ENCODE measurements around the gene PDE4B.
"Not testable (repeated sequence)": the region's sequence is repeated elsewhere in the genome, so short reads cannot be mapped to it uniquely, and the experiment has no call there.

Gene PDE4B

GRCh38 chr1:66046415-66046814 lies 253.7 kb downstream of the PDE4B start:
- no peak for TF ChIP-seq CTCF (IDR thresholded peaks at IDR 0.05; ENCODE audit: extremely low read depth, missing control alignments)
- DNase-seq (ENCODE audit: low spot score) = no peak

- no peak for TF ChIP-seq CTCF (IDR thresholded peaks at IDR 0.05; ENCODE audit: extremely low read depth, missing control alignments)
- no peak for DNase-seq (ENCODE audit: low spot score)
Observed at GRCh38 chr1:66048011-66048410, 255.3 kb downstream of the PDE4B start.

- TF ChIP-seq CTCF (IDR thresholded peaks at IDR 0.05; ENCODE audit: extremely low read depth, missing control alignments) = no peak
- no peak for DNase-seq (ENCODE audit: low spot score)
Observed at GRCh38 chr1:66050123-66050522, 257.4 kb downstream of the PDE4B start.

- no peak for DNase-seq (ENCODE audit: low spot score)
- TF ChIP-seq CTCF (IDR thresholded peaks at IDR 0.05; ENCODE audit: extremely low read depth, missing control alignments) = no peak
Observed at GRCh38 chr1:66050633-66051032, 257.9 kb downstream of the PDE4B start.

GRCh38 chr1:66055092-66055491 lies 262.4 kb downstream of the PDE4B start:
- no peak for TF ChIP-seq CTCF (IDR thresholded peaks at IDR 0.05; ENCODE audit: extremely low read depth, missing control alignments)
- no peak for DNase-seq (ENCODE audit: low spot score)

GRCh38 chr1:66057448-66057847 lies 264.8 kb downstream of the PDE4B start:
- DNase-seq (ENCODE audit: low spot score) = not testable (repeated sequence)

GRCh38 chr1:66058558-66058957 lies 265.9 kb downstream of the PDE4B start:
- no peak for TF ChIP-seq CTCF (IDR thresholded peaks at IDR 0.05; ENCODE audit: extremely low read depth, missing control alignments)

GRCh38 chr1:66067219-66067618 lies 274.5 kb downstream of the PDE4B start:
- DNase-seq (ENCODE audit: low spot score) = not testable (repeated sequence)

More at GRCh38 chr1:66058558-66058957, 265.9 kb downstream of the PDE4B start:
- no peak for DNase-seq (ENCODE audit: low spot score)

Data from GM20000 (cell line).